Naive thymus-derived CD4-positive, alpha-beta T cell (primary cell): ENCODE results near the gene NRP1. TPM values are rescaled to one million over a fixed set of nuclear protein-coding genes. Genes with fewer than 3 reads are reported as not detected.

Source experiments
- ATAC-seq: fragments of 150-1000 bp; cut with Tn5 transposase; 2 replicates; pipeline ENCODE4 v1.10.0; 2021; ENCODE audit warnings: mild to moderate bottlenecking, moderate library complexity
- CTCF ChIA-PET: fragments of 350-600 bp; sonication (Branson Sonifier 250); formaldehyde crosslinking; loops from one replicate; lab custom pipeline; 2021; ENCODE audit warnings: antibody characterized with exemption; lab: Charles Lee
- POLR2A ChIA-PET: fragments of 350-600 bp; sonication (Branson Sonifier 250); formaldehyde crosslinking; loops from one replicate; lab custom pipeline; 2021; ENCODE audit warnings: antibody characterized with exemption, inconsistent platforms; lab: Charles Lee
- DNase-seq, 9 donors: peaks; one replicate each; pipeline versions ENCODE4 v3.0.0 to v3.0.0-alpha.2; 2020 to 2022; ENCODE audit warnings: mixed read lengths in 1 of 9
- H3K27ac ChIP-seq: one replicate; pipeline ENCODE4 v1.7.0; 2013; ENCODE audit warnings: mild to moderate bottlenecking, low read depth, low read length, moderate library complexity
- H3K27me3 ChIP-seq, 2 donors: one replicate each; pipeline ENCODE4 v1.7.0; 2013; ENCODE audit warnings: low read length in 2 of 2, mild to moderate bottlenecking in 2 of 2, moderate library complexity in 2 of 2; ENCODE audit not compliant: control insufficient read depth in 2 of 2, insufficient read depth in 2 of 2
- H3K36me3 ChIP-seq, 3 experiments: 1 replicate in 2 of 3; 2 replicates in 1 of 3; pipeline ENCODE4 v1.7.0; 2013; ENCODE audit warnings: low read length in 3 of 3, mild to moderate bottlenecking in 3 of 3, moderate library complexity in 1 of 3; ENCODE audit not compliant: insufficient read depth in 3 of 3, control insufficient read depth in 2 of 3
- H3K4me1 ChIP-seq, 2 donors: one replicate each; pipeline ENCODE4 v1.7.0; 2013; ENCODE audit warnings: low read length in 2 of 2, mild to moderate bottlenecking in 2 of 2, moderate library complexity in 1 of 2; ENCODE audit not compliant: control insufficient read depth in 2 of 2, insufficient read depth in 2 of 2
- H3K4me3 ChIP-seq: 2 replicates; pipeline ENCODE4 v1.7.0; 2013; ENCODE audit warnings: mild to moderate bottlenecking, low read length
- H3K9me3 ChIP-seq, 3 experiments: 1 replicate in 2 of 3; 2 replicates in 1 of 3; pipeline ENCODE4 v1.7.0; 2013; ENCODE audit warnings: low read length in 3 of 3; ENCODE audit not compliant: control insufficient read depth in 2 of 3
- H3K27ac Mint-ChIP-seq, 9 donors: one replicate each; pipeline ENCODE4 v1.8.0; 2020 to 2022; ENCODE audit warnings: mixed read lengths in 9 of 9, mild to moderate bottlenecking in 8 of 9, moderate library complexity in 5 of 9, inconsistent platforms in 2 of 9
- H3K27me3 Mint-ChIP-seq, 5 donors: one replicate each; pipeline ENCODE4 v1.8.0; 2021 to 2022; ENCODE audit warnings: mixed read lengths in 5 of 5, mild to moderate bottlenecking in 1 of 5
- H3K36me3 Mint-ChIP-seq, 5 donors: one replicate each; pipeline ENCODE4 v1.8.0; 2020 to 2022; ENCODE audit warnings: mixed read lengths in 5 of 5, mild to moderate bottlenecking in 3 of 5, inconsistent platforms in 1 of 5
- H3K4me1 Mint-ChIP-seq, 7 donors: one replicate each; pipeline ENCODE4 v1.8.0; 2020 to 2022; ENCODE audit warnings: mixed read lengths in 7 of 7, mild to moderate bottlenecking in 3 of 7, inconsistent platforms in 1 of 7
- H3K4me3 Mint-ChIP-seq, 10 donors: one replicate each; pipeline ENCODE4 v1.8.0; 2020 to 2022; ENCODE audit warnings: mild to moderate bottlenecking in 10 of 10, mixed read lengths in 10 of 10, moderate library complexity in 6 of 10, inconsistent platforms in 2 of 10
- H3K9me3 Mint-ChIP-seq, 11 donors: one replicate each; pipeline ENCODE4 v1.8.0; 2020 to 2022; ENCODE audit warnings: mixed read lengths in 11 of 11, mild to moderate bottlenecking in 4 of 11, inconsistent platforms in 1 of 11, moderate library complexity in 1 of 11
- intact Hi-C, 2 donors: fragments of 100-400 bp; cut with micrococcal nuclease; formaldehyde crosslinking; loops; one replicate each; pipeline ENCODE4 v1.15.1; 2023
- polyA plus RNA-seq, 2 donors: library from polyadenylated mRNA; unstranded; fragments of 300-500 nt; fragmentation: Illumina TruSeq; gene quantifications; one replicate each; pipeline ENCODE4 v1.2.3, GENCODE V29; 2021
- total RNA-seq, 6 experiments: library from RNA in 5 of 6; stranded (reverse) in 5 of 6; gene quantifications; 1 replicate in 5 of 6; 2 replicates in 1 of 6; pipeline ENCODE4 v1.2.3 and lab custom pipeline; 2021 to 2026

NRP1 gene
- total and polyA plus RNA-seq, 7 experiments from 2014 or later, result 0.72 to 4.6 (median 1.6) TPM; not detected in 2

GRCh38 chr10:33248638-33249037 is 85.8 kb downstream of the NRP1 start:
- ChIA-PET POLR2A (interaction anchor here (0.7 to 1.8 kb wide), 3 partner anchors 9 to 37 kb away, joined by 3 to 9 read pairs (median 8); no protein-coding TSS in a partner anchor), CTCF (interaction anchor here (1.0 to 2.2 kb wide), 2 partner anchors 9 to 55 kb away, joined by 3 to 9 read pairs; no protein-coding TSS in a partner anchor)
- Mint-ChIP-seq H3K27me3 (peaks cover 0 to 43% (median 0%) of the 10 kb centered on the region in 5 donors), H3K4me3 (peak overlapping the region; percentile 60 to 89 (median 78)), H3K9me3 (peaks cover 0 to 14% (median 4%) of the 10 kb centered on the region in 11 donors), H3K27ac (peak overlapping the region; percentile 70 to 94 (median 87)), H3K4me1 (peaks cover 28 to 80% (median 64%) of the 10 kb centered on the region in 7 donors), H3K36me3 (peaks cover 0 to 9% (median 4%) of the 10 kb centered on the region in 5 donors)
- Histone ChIP-seq H3K4me1 (peaks cover 21 to 29% of the 10 kb centered on the region in 2 donors), H3K4me3 (peak overlapping the region; percentile 21), H3K27ac (no peak overlapping the region), H3K27me3 (no peaks in the 10 kb centered on the region), H3K9me3 (no peaks in the 10 kb centered on the region), H3K36me3 (no peaks in the 10 kb centered on the region)
- intact Hi-C loops, result loop anchor here (1.0 to 10.0 kb wide), 9 partner anchors 36 to 874 kb away; partner anchors contain the start of genes CCDC7 (in 1 of the 2) and NRP1 (in 1 of the 2)
- DNase-seq (peak in 8 of 9 donors; percentile 38 to 86 (median 76)), ATAC-seq (peak; percentile 97)

GRCh38 chr10:33247221-33247922 is 87.1 kb downstream of the NRP1 start:
- ATAC-seq, result no peak
- Histone ChIP-seq H3K4me1 (peaks cover 21 to 29% of the 10 kb centered on the region in 2 donors), H3K27ac (no peak overlapping the region), H3K27me3 (no peaks in the 10 kb centered on the region), H3K9me3 (no peaks in the 10 kb centered on the region), H3K36me3 (no peaks in the 10 kb centered on the region), H3K4me3 (no peak overlapping the region)
- CTCF ChIA-PET, result interaction anchor here (1.0 kb wide), 1 partner anchor 54 kb away, joined by 3 read pairs; no protein-coding TSS in a partner anchor
- intact Hi-C loops, result loop anchor here (5.0 to 10.0 kb wide), 4 partner anchors 35 to 873 kb away; partner anchors contain the start of genes CCDC7 (in 1 of the 2) and NRP1 (in 1 of the 2)
- Mint-ChIP-seq H3K36me3 (peaks cover 0 to 9% (median 4%) of the 10 kb centered on the region in 5 donors), H3K27me3 (peaks cover 0 to 45% (median 0%) of the 10 kb centered on the region in 5 donors), H3K4me3 (peak overlapping the region in 2 of 10 donors; percentile 45 to 79), H3K27ac (peak overlapping the region in 6 of 9 donors; percentile 63 to 94 (median 87)), H3K4me1 (peaks cover 28 to 75% (median 57%) of the 10 kb centered on the region in 7 donors), H3K9me3 (peaks cover 0 to 14% (median 4%) of the 10 kb centered on the region in 11 donors)
- POLR2A ChIA-PET, result no interaction called here
- no peak for DNase-seq

DNA sequence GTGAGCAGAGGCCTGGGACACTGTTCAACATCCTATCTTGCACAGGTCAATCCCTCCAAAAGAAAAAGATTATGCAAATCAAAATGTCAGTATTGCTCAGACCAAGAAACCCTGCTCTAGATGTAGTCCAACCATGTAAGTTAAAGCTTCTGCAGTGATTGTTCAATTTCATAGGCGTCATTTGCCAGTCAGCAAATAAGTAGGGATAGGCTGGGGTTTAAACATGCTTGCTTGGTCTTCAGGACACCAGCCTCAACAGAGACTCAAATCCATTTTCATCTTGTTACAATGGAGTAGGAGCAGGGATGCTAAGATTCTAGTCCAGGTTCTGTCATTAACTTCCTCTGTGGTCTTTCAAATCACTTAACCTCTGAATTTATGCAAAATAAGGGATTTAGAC is 89.1 kb downstream of the NRP1 start:
- intact Hi-C loops, result loop anchor here (5.0 to 10.0 kb wide), 4 partner anchors 33 to 871 kb away; partner anchors contain the start of genes CCDC7 (in 1 of the 2) and NRP1 (in 1 of the 2)
- Histone ChIP-seq H3K9me3 (no peaks in the 10 kb centered on the region), H3K27me3 (no peaks in the 10 kb centered on the region), H3K36me3 (no peaks in the 10 kb centered on the region), H3K4me1 (peaks cover 21 to 29% of the 10 kb centered on the region in 2 donors), H3K27ac (no peak overlapping the region), H3K4me3 (no peak overlapping the region)
- H3K9me3 Mint-ChIP-seq, result peaks cover 0 to 6% (median 0%) of the 10 kb centered on the region in 11 donors
- peaks cover 0 to 5% (median 0%) of the 10 kb centered on the region in 5 donors for H3K36me3 Mint-ChIP-seq
- H3K4me3 Mint-ChIP-seq, result no peak overlapping the region
- ChIA-PET POLR2A (interaction anchor here (0.8 kb wide), 1 partner anchor 8 kb away, joined by 3 read pairs; no protein-coding TSS in a partner anchor), CTCF (no interaction called here)
- no peak for ATAC-seq
- H3K4me1 Mint-ChIP-seq, result peaks cover 28 to 58% (median 50%) of the 10 kb centered on the region in 7 donors
- DNase-seq, result no peak
- peaks cover 0 to 50% (median 0%) of the 10 kb centered on the region in 5 donors for H3K27me3 Mint-ChIP-seq
- no peak overlapping the region for H3K27ac Mint-ChIP-seq

DNA sequence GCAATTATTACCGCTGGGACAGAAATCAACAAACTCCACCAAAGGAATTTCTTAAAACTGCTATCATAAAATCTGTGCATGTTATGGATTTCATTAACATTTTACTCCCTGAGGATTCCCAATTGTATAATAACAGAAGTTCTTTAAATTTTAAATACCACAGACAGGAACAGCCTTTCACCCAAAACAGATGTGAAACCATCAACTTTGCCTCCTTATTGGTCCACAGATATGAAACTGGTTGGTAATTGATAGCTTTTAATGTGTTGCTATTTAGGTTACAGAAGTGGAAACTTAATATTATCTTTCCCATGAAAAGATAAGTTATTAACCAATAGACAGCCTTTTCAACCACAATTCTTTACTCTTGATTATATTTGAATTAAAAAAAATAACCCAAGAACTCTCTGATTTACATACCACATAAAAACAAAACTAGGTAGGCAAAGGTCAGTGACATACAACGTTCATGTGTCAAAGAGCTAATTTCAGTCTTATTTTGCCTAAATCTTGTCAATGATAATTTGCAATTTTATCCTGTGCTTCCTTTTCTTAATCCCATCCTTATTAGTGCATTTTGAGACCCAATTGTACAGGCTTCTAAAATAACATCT is 90.0 kb downstream of the NRP1 start:
- H3K4me3 Mint-ChIP-seq, result no peak overlapping the region
- DNase-seq, result no peak
- Histone ChIP-seq H3K4me3 (no peak overlapping the region), H3K9me3 (no peaks in the 10 kb centered on the region), H3K27me3 (no peaks in the 10 kb centered on the region), H3K27ac (no peak overlapping the region), H3K36me3 (no peaks in the 10 kb centered on the region), H3K4me1 (peaks cover 17 to 21% of the 10 kb centered on the region in 2 donors)
- peaks cover 0 to 3% (median 0%) of the 10 kb centered on the region in 5 donors for H3K36me3 Mint-ChIP-seq
- H3K4me1 Mint-ChIP-seq, result peaks cover 25 to 49% (median 41%) of the 10 kb centered on the region in 7 donors
- H3K27ac Mint-ChIP-seq, result peak overlapping the region in 1 of 9 donors; percentile 8
- H3K9me3 Mint-ChIP-seq, result peaks cover 0 to 5% (median 0%) of the 10 kb centered on the region in 11 donors
- intact Hi-C loops, result loop anchor here in 1 of 2 donors (10.0 kb wide), 1 partner anchor 870 kb away; no protein-coding TSS in a partner anchor
- H3K27me3 Mint-ChIP-seq, result peaks cover 0 to 49% (median 0%) of the 10 kb centered on the region in 5 donors
- CTCF ChIA-PET, result interaction anchor here (0.5 kb wide), 1 partner anchor 33 kb away, joined by 3 read pairs; no protein-coding TSS in a partner anchor
- POLR2A ChIA-PET, result interaction anchor here (0.8 to 1.6 kb wide), 2 partner anchors 9 to 37 kb away, joined by 3 read pairs; no protein-coding TSS in a partner anchor
- no peak for ATAC-seq

GRCh38 chr10:33243703-33244102 is 90.8 kb downstream of the NRP1 start:
- Mint-ChIP-seq H3K9me3 (peaks cover 0 to 5% (median 0%) of the 10 kb centered on the region in 11 donors), H3K4me1 (peaks cover 18 to 41% (median 34%) of the 10 kb centered on the region in 7 donors), H3K4me3 (no peak overlapping the region), H3K27ac (no peak overlapping the region), H3K36me3 (peaks cover 0 to 3% (median 0%) of the 10 kb centered on the region in 5 donors), H3K27me3 (peaks cover 0 to 49% (median 0%) of the 10 kb centered on the region in 5 donors)
- ATAC-seq (no peak), DNase-seq (no peak)
- H3K27me3 ChIP-seq, result no peaks in the 10 kb centered on the region
- intact Hi-C loops, result loop anchor here in 1 of 2 donors (10.0 kb wide), 1 partner anchor 869 kb away; no protein-coding TSS in a partner anchor
- no peak overlapping the region for H3K4me3 ChIP-seq
- no peaks in the 10 kb centered on the region for H3K36me3 ChIP-seq
- H3K9me3 ChIP-seq, result no peaks in the 10 kb centered on the region
- no peak overlapping the region for H3K27ac ChIP-seq
- ChIA-PET POLR2A (interaction anchor here (1.6 kb wide), 1 partner anchor 36 kb away, joined by 3 read pairs; no protein-coding TSS in a partner anchor), CTCF (no interaction called here)
- peaks cover 9 to 15% of the 10 kb centered on the region in 2 donors for H3K4me1 ChIP-seq

- no peak overlapping the region for H3K27ac Mint-ChIP-seq
- peaks cover 0 to 5% (median 0%) of the 10 kb centered on the region in 11 donors for H3K9me3 Mint-ChIP-seq
- intact Hi-C loops, result loop anchor here in 1 of 2 donors (10.0 kb wide), 1 partner anchor 868 kb away; no protein-coding TSS in a partner anchor
- no peak overlapping the region for H3K4me3 ChIP-seq
- H3K36me3 Mint-ChIP-seq, result peaks cover 0 to 3% (median 0%) of the 10 kb centered on the region in 5 donors
- H3K36me3 ChIP-seq, result no peaks in the 10 kb centered on the region
- peaks cover 11 to 34% (median 26%) of the 10 kb centered on the region in 7 donors for H3K4me1 Mint-ChIP-seq
- ChIA-PET POLR2A (no interaction called here), CTCF (no interaction called here)
- no peaks in the 10 kb centered on the region for H3K27me3 ChIP-seq
- H3K4me1 ChIP-seq, result peaks cover 3 to 8% of the 10 kb centered on the region in 2 donors
- no peak for ATAC-seq
- no peak overlapping the region for H3K4me3 Mint-ChIP-seq
- H3K9me3 ChIP-seq, result no peaks in the 10 kb centered on the region
- DNase-seq, result no peak
- H3K27me3 Mint-ChIP-seq, result peaks cover 0 to 49% (median 0%) of the 10 kb centered on the region in 5 donors
- no peak overlapping the region for H3K27ac ChIP-seq
Observed at GRCh38 chr10:33242931-33243330, 91.5 kb downstream of the NRP1 start.
